NCI-H526 treated with DMSO at 0.1 percent for 48 hours (cell line): Measurements from ENCODE around the gene ARSD.
"Not testable (repeated sequence)": the region's sequence is repeated elsewhere in the genome, so short reads cannot be mapped to it uniquely, and the experiment has no call there.

Experiments used
- DNase-seq: peaks from one replicate; lab custom pipeline; 2025; lab: John Stamatoyannopoulos, UW

ARSD gene

GRCh38 chrX:2892816-2893215 lies 36.3 kb downstream of the ARSD start:
- peak; percentile 2 for DNase-seq

GRCh38 chrX:2890536-2891460 lies 38.3 kb downstream of the ARSD start:
- DNase-seq, result not testable (repeated sequence)

- peak; percentile 2 for DNase-seq
Observed at GRCh38 chrX:2889706-2890490, 39.2 kb downstream of the ARSD start.

GRCh38 chrX:2889045-2889605 lies 40.0 kb downstream of the ARSD start:
- no peak for DNase-seq

- no peak for DNase-seq
Observed at GRCh38 chrX:2888309-2888708, 40.8 kb downstream of the ARSD start.

GRCh38 chrX:2883770-2884169 lies 45.4 kb downstream of the ARSD start:
- no peak for DNase-seq

- DNase-seq, result no peak
Observed at GRCh38 chrX:2879670-2880069, 49.5 kb downstream of the ARSD start.

GRCh38 chrX:2878563-2878962 lies 50.6 kb downstream of the ARSD start:
- DNase-seq, result no peak

- DNase-seq, result peak; percentile 10
Observed at GRCh38 chrX:2875798-2876399, 53.2 kb downstream of the ARSD start.

- DNase-seq, result no peak
Observed at GRCh38 chrX:2875136-2875481, 54.0 kb downstream of the ARSD start.

- no peak for DNase-seq
Observed at GRCh38 chrX:2874222-2875135, 54.7 kb downstream of the ARSD start.

GRCh38 chrX:2872671-2873277 lies 56.4 kb downstream of the ARSD start:
- DNase-seq, result no peak

GRCh38 chrX:2871831-2872230 lies 57.3 kb downstream of the ARSD start:
- no peak for DNase-seq

- no peak for DNase-seq
Observed at GRCh38 chrX:2870650-2871049, 58.5 kb downstream of the ARSD start.

GRCh38 chrX:2867206-2867605 lies 61.9 kb downstream of the ARSD start:
- DNase-seq, result no peak

- no peak for DNase-seq
Observed at GRCh38 chrX:2863646-2864045, 65.5 kb downstream of the ARSD start.

- no peak for DNase-seq
Observed at GRCh38 chrX:2862404-2862803, 66.7 kb downstream of the ARSD start.

- DNase-seq, result no peak
Observed at GRCh38 chrX:2859197-2859797, 69.8 kb downstream of the ARSD start.

- DNase-seq, result no peak
Observed at GRCh38 chrX:2857566-2857965, 71.6 kb downstream of the ARSD start.

GRCh38 chrX:2855761-2856160 lies 73.4 kb downstream of the ARSD start:
- no peak for DNase-seq

- DNase-seq, result no peak
Observed at GRCh38 chrX:2854918-2855317, 74.2 kb downstream of the ARSD start.
